SK-N-SH (cell line): ENCODE measurements around the gene NSDHL. TPM values are rescaled to one million over a fixed set of nuclear protein-coding genes. Genes with fewer than 3 reads are reported as not detected.

Experiments used
- CTCF ChIA-PET: fragments of 300-600, 350-600 bp; formaldehyde crosslinking; extraction: SDS; loops from one replicate; lab custom pipeline; 2021; lab: Yijun Ruan, JAX
- POLR2A ChIA-PET: fragments of 350-600 bp; sonication (Branson Sonifier 250); formaldehyde crosslinking; extraction: SDS; loops from one replicate; lab custom pipeline; 2020; ENCODE audit warnings: antibody characterized with exemption, inconsistent platforms; lab: Yijun Ruan, JAX
- DNase-seq: peaks from one replicate; pipeline ENCODE4 v3.0.0; 2012
- H2AFZ ChIP-seq: fragments of 200-600 bp; sonication (generic); 2 replicates; pipeline ENCODE4 v1.8.1; 2016; ENCODE audit warnings: antibody characterized with exemption, mild to moderate bottlenecking, low read depth
- H3F3A ChIP-seq: fragments of 200-600 bp; sonication (generic); replicated peaks from 2 replicates; pipeline ENCODE3; 2016; ENCODE audit warnings: antibody characterized with exemption, mild to moderate bottlenecking; ENCODE audit not compliant: insufficient read depth
- H3K27ac ChIP-seq, 2 experiments: fragments of 200-500 bp in 1 of 2; fragments of 200-600 bp in 1 of 2; sonication (Bioruptor generic) in 1 of 2; sonication (generic), shearing (Covaris generic) in 1 of 2; 2 replicates each; pipeline versions ENCODE4 v1.5.1 to v1.6.1; 2014 to 2016; ENCODE audit warnings: low read depth in 2 of 2, inconsistent platforms in 1 of 2, low read length in 1 of 2, mild to moderate bottlenecking in 1 of 2, mixed read lengths in 1 of 2
- H3K27me3 ChIP-seq: fragments of 200-600 bp; sonication (generic), shearing (Covaris generic); 2 replicates; pipeline ENCODE4 v1.6.1; 2016; ENCODE audit warnings: mixed run types; ENCODE audit not compliant: insufficient read depth
- H3K36me3 ChIP-seq, 2 experiments: fragments of 200-500 bp in 1 of 2; fragments of 200-600 bp in 1 of 2; sonication (Bioruptor generic) in 1 of 2; sonication (generic) in 1 of 2; replicated peaks in 1 of 2; 2 replicates each; pipeline versions ENCODE3 to v1.5.1; 2014 to 2016; ENCODE audit warnings: low read length in 1 of 2, mild to moderate bottlenecking in 1 of 2; ENCODE audit not compliant: insufficient read depth in 2 of 2, control insufficient read depth in 1 of 2
- H3K4me1 ChIP-seq, 2 experiments: fragments of 200-500 bp in 1 of 2; fragments of 200-600 bp in 1 of 2; sonication (Bioruptor generic) in 1 of 2; sonication (generic), shearing (Covaris generic) in 1 of 2; 2 replicates each; pipeline versions ENCODE4 v1.5.1 to v1.6.1; 2014 to 2016; ENCODE audit warnings: low read depth in 1 of 2, low read length in 1 of 2, mixed run types in 1 of 2; ENCODE audit not compliant: insufficient read depth in 2 of 2, control insufficient read depth in 1 of 2
- H3K4me2 ChIP-seq: fragments of 200-600 bp; sonication (generic), shearing (Covaris generic); 2 replicates; pipeline ENCODE4 v1.6.1; 2017; ENCODE audit warnings: mixed run types
- H3K4me3 ChIP-seq, 2 experiments: fragments of 200-500 bp in 1 of 2; fragments of 200-600 bp in 1 of 2; sonication (Bioruptor generic) in 1 of 2; sonication (generic), shearing (Covaris generic) in 1 of 2; 2 replicates each; pipeline versions ENCODE4 v1.5.1 to v1.8.1; 2014 to 2016; ENCODE audit warnings: low read depth in 2 of 2, inconsistent platforms in 1 of 2, low read length in 1 of 2, mild to moderate bottlenecking in 1 of 2, mixed read lengths in 1 of 2, moderate library complexity in 1 of 2
- H3K79me2 ChIP-seq: fragments of 200-600 bp; sonication (generic); 2 replicates; pipeline ENCODE4 v1.8.1; 2017; ENCODE audit warnings: mild to moderate bottlenecking; ENCODE audit not compliant: insufficient read depth
- H3K9ac ChIP-seq: fragments of 200-600 bp; sonication (generic); 2 replicates; pipeline ENCODE4 v1.6.1; 2017; ENCODE audit warnings: mixed run types
- H3K9me2 ChIP-seq: fragments of 200-600 bp; sonication (generic); 2 replicates; pipeline ENCODE4 v1.6.1; 2017; ENCODE audit warnings: mixed run types
- H3K9me3 ChIP-seq: fragments of 200-600 bp; sonication (generic); 2 replicates; pipeline ENCODE4 v1.6.1; 2017; ENCODE audit warnings: mixed run types, mild to moderate bottlenecking, moderate library complexity
- H4K20me1 ChIP-seq: fragments of 200-600 bp; sonication (generic); 2 replicates; pipeline ENCODE4 v1.6.1; 2017; ENCODE audit warnings: mild to moderate bottlenecking, mixed run types; ENCODE audit not compliant: insufficient read depth
- CTCF ChIP-seq: fragments of 200-600 bp; sonication (generic); IDR thresholded peaks from 2 replicates; pipeline ENCODE4 v1.6.1; 2017; ENCODE audit warnings: antibody characterized with exemption, mild to moderate bottlenecking, moderate library complexity
- FOSL2 ChIP-seq: IDR thresholded peaks from 2 replicates; pipeline ENCODE4 v1.4.0; 2012; ENCODE audit warnings: low read depth, mild to moderate bottlenecking, moderate library complexity, borderline replicate concordance
- GABPA ChIP-seq: IDR thresholded peaks from 2 replicates; pipeline ENCODE4 v1.4.0; 2012; ENCODE audit warnings: low read depth, mild to moderate bottlenecking
- IRF3 ChIP-seq: fragments of 150-350 bp; IDR thresholded peaks from 2 replicates; pipeline ENCODE4 v1.6.1; 2016; ENCODE audit warnings: mild to moderate bottlenecking, low read depth, low read length
- MEF2A ChIP-seq: IDR thresholded peaks from 2 replicates; pipeline ENCODE4 v1.4.0; 2012; ENCODE audit warnings: low read depth, borderline replicate concordance
- MXI1 ChIP-seq: IDR thresholded peaks from 2 replicates; pipeline ENCODE4 v1.6.1; 2012; ENCODE audit warnings: mild to moderate bottlenecking, low read depth, low read length, improper control_type of control experiment
- SIN3A ChIP-seq: IDR thresholded peaks from 2 replicates; pipeline ENCODE4 v1.6.1; 2012; ENCODE audit warnings: low read depth, mild to moderate bottlenecking, low read length, moderate library complexity, borderline replicate concordance
- SMC3 ChIP-seq: IDR thresholded peaks from 2 replicates; pipeline ENCODE4 v1.6.1; 2012; ENCODE audit warnings: low read depth, low read length, improper control_type of control experiment
- TCF12 ChIP-seq: IDR thresholded peaks from 2 replicates; pipeline ENCODE4 v1.4.0; 2012
- USF2 ChIP-seq: fragments of 150-350 bp; IDR thresholded peaks from 2 replicates; pipeline ENCODE4 v1.6.1; 2017; ENCODE audit warnings: antibody characterized with exemption, low read length, low read depth, borderline replicate concordance
- YY1 ChIP-seq: IDR thresholded peaks from 2 replicates; pipeline ENCODE4 v1.4.0; 2012; ENCODE audit warnings: low read depth, mild to moderate bottlenecking
- WGBS: methylation state at CpG from one replicate; pipeline ENCODE4 v1.1.6; 2017; ENCODE audit warnings: low lambda C conversion rate; 5-methylcytosine and 5-hydroxymethylcytosine counted together
- polyA plus RNA-seq, 3 experiments: library from polyadenylated mRNA; depleted of rRNA; stranded (reverse); fragments of >200 nt; gene quantifications; 2 replicates each; pipeline ENCODE4 v1.2.3, GENCODE V29; 2012

Gene NSDHL
- polyA plus RNA-seq, 1 of the 3 experiments (the other 2 are of a cell fraction): 24.8 TPM

- ChIA-PET CTCF (interaction anchor here (5.2 kb wide), 1 partner anchor 14 kb away, joined by 37 read pairs; no protein-coding TSS in a partner anchor), POLR2A (no interaction called here)
- TF ChIP-seq IRF3 (no peak), TCF12 (no peak), GABPA (no peak), FOSL2 (no peak), SMC3 (no peak), MXI1 (no peak), USF2 (no peak), MEF2A (no peak), YY1 (no peak), SIN3A (no peak), CTCF (no peak)
- Histone ChIP-seq H3F3A (peaks cover 4% of the 10 kb centered on the region), H3K9me3 (no peaks in the 10 kb centered on the region), H3K9ac (no peak overlapping the region), H3K9me2 (no peaks in the 10 kb centered on the region), H3K27me3 (no peaks in the 10 kb centered on the region; the same call in 1 of the 2 replicates), H3K79me2 (no peaks in the 10 kb centered on the region), H3K4me2 (no peak overlapping the region), H3K4me1 (peaks cover 6 to 24% of the 10 kb centered on the region in 2 experiments; a peak in 2 of 4 replicates), H4K20me1 (no peaks in the 10 kb centered on the region), H3K4me3 (no peak overlapping the region), H3K36me3 (no peaks in the 10 kb centered on the region), H3K27ac (no peak overlapping the region), H2AFZ (no peak overlapping the region)
- no peak for DNase-seq
- WGBS: 70% methylated on average over 4 of the region's 4 CpGs
Observed at GRCh38 chrX:152902502-152902820, 71.6 kb downstream of the NSDHL start.

- CTCF ChIA-PET: interaction anchor here (0.8 to 4.2 kb wide), 8 partner anchors 9 to 27 kb away, joined by 3 to 71 read pairs (median 4); no protein-coding TSS in a partner anchor
- H3K36me3 ChIP-seq: no peaks in the 10 kb centered on the region
Observed at GRCh38 chrX:152903589-152903988, 72.7 kb downstream of the NSDHL start.

More at GRCh38 chrX:152903589-152903988, 72.7 kb downstream of the NSDHL start:
- H3K4me1 ChIP-seq: peaks cover 6 to 32% of the 10 kb centered on the region in 2 experiments; a peak in 2 of 4 replicates
- no peak overlapping the region for H3K9ac ChIP-seq
- H3K27ac ChIP-seq: no peak overlapping the region
- H2AFZ ChIP-seq: no peak overlapping the region
- DNase-seq: no peak
- H3K27me3 ChIP-seq: no peaks in the 10 kb centered on the region; the same call in 1 of the 2 replicates
- peaks cover 4% of the 10 kb centered on the region for H3F3A ChIP-seq
- POLR2A ChIA-PET: no interaction called here
- H3K9me2 ChIP-seq: no peaks in the 10 kb centered on the region
- H4K20me1 ChIP-seq: no peaks in the 10 kb centered on the region
- 67% methylated on average over 3 of the region's 9 CpGs for WGBS
- H3K9me3 ChIP-seq: no peaks in the 10 kb centered on the region
- no peaks in the 10 kb centered on the region for H3K79me2 ChIP-seq
- H3K4me3 ChIP-seq: no peak overlapping the region
- no peak overlapping the region for H3K4me2 ChIP-seq
- no peak for TF ChIP-seq SMC3
